CD4-positive, alpha-beta memory T cell (primary cell): ENCODE data around the gene NAALADL2. TPM values are rescaled to one million over a fixed set of nuclear protein-coding genes. Genes with fewer than 3 reads are reported as not detected.

Source experiments
- CTCF ChIA-PET: fragments of 350-600 bp; sonication (Branson Sonifier 250); formaldehyde crosslinking; loops from one replicate; lab custom pipeline; 2021; ENCODE audit warnings: inconsistent platforms; ENCODE audit not compliant: partially characterized antibody; lab: Charles Lee
- POLR2A ChIA-PET: fragments of 350-600 bp; sonication (Branson Sonifier 250); formaldehyde crosslinking; loops from one replicate; lab custom pipeline; 2021; ENCODE audit not compliant: partially characterized antibody; lab: Charles Lee
- DNase-seq, 5 donors: peaks; one replicate each; pipeline versions ENCODE4 v3.0.0 to v3.0.0-alpha.2; 2020 to 2022; ENCODE audit warnings: mixed read lengths in 1 of 5
- H3K27ac ChIP-seq: one replicate; pipeline ENCODE4 v1.7.0; 2013; ENCODE audit warnings: low read depth, low read length
- H3K27me3 ChIP-seq: 2 replicates; pipeline ENCODE4 v1.7.0; 2013; ENCODE audit warnings: mild to moderate bottlenecking, low read length, moderate library complexity; ENCODE audit not compliant: insufficient read depth
- H3K36me3 ChIP-seq: 2 replicates; pipeline ENCODE4 v1.7.0; 2013; ENCODE audit warnings: mild to moderate bottlenecking, low read length, moderate library complexity; ENCODE audit not compliant: insufficient read depth
- H3K4me1 ChIP-seq: 2 replicates; pipeline ENCODE4 v1.7.0; 2013; ENCODE audit warnings: mild to moderate bottlenecking, low read length, moderate library complexity; ENCODE audit not compliant: insufficient read depth
- H3K4me3 ChIP-seq, 2 donors: one replicate each; pipeline ENCODE4 v1.7.0; 2013; ENCODE audit warnings: low read length in 2 of 2, mild to moderate bottlenecking in 1 of 2
- H3K9me3 ChIP-seq, 2 donors: one replicate each; pipeline ENCODE4 v1.7.0; 2013; ENCODE audit warnings: low read length in 2 of 2, control low read depth in 1 of 2; ENCODE audit not compliant: control insufficient read depth in 1 of 2
- H3K27ac Mint-ChIP-seq, 7 donors: one replicate each; pipeline ENCODE4 v1.8.0; 2020 to 2021; ENCODE audit warnings: mixed read lengths in 7 of 7, mild to moderate bottlenecking in 6 of 7, inconsistent platforms in 3 of 7, moderate library complexity in 3 of 7
- H3K27me3 Mint-ChIP-seq, 2 donors: one replicate each; pipeline ENCODE4 v1.8.0; 2020 to 2021; ENCODE audit warnings: mixed read lengths in 2 of 2
- H3K36me3 Mint-ChIP-seq, 2 donors: one replicate each; pipeline ENCODE4 v1.8.0; 2020 to 2021; ENCODE audit warnings: mixed read lengths in 2 of 2, inconsistent platforms in 1 of 2, mild to moderate bottlenecking in 1 of 2
- H3K4me1 Mint-ChIP-seq, 4 donors: one replicate each; pipeline ENCODE4 v1.8.0; 2020 to 2021; ENCODE audit warnings: mixed read lengths in 4 of 4, mild to moderate bottlenecking in 1 of 4
- H3K4me3 Mint-ChIP-seq, 8 donors: one replicate each; pipeline ENCODE4 v1.8.0; 2020 to 2021; ENCODE audit warnings: mixed read lengths in 8 of 8, mild to moderate bottlenecking in 7 of 8, moderate library complexity in 6 of 8, inconsistent platforms in 3 of 8
- H3K9me3 Mint-ChIP-seq, 8 donors: one replicate each; pipeline ENCODE4 v1.8.0; 2020 to 2021; ENCODE audit warnings: mixed read lengths in 8 of 8, mild to moderate bottlenecking in 5 of 8, inconsistent platforms in 3 of 8, moderate library complexity in 1 of 8
- intact Hi-C: fragments of 100-400 bp; cut with micrococcal nuclease; formaldehyde crosslinking; loops from one replicate; pipeline ENCODE4 v1.15.1; 2023
- polyA plus RNA-seq, 2 donors: library from polyadenylated mRNA; unstranded; fragments of 300-500 nt; fragmentation: Illumina TruSeq; gene quantifications; one replicate each; pipeline ENCODE4 v1.2.3, GENCODE V29; 2021
- total RNA-seq, 2 experiments: library from RNA; stranded (reverse); gene quantifications; one replicate each; pipeline ENCODE4 v1.2.3, GENCODE V29; 2021

NAALADL2 gene
- total and polyA plus RNA-seq, 4 experiments from 2014 or later, result not detected

GRCh38 chr3:174940151-174940550, 81.0 kb downstream of the NAALADL2 start:
- Mint-ChIP-seq H3K9me3 (peaks cover 0 to 14% (median 4%) of the 10 kb centered on the region in 8 donors), H3K27ac (no peak overlapping the region), H3K27me3 (no peaks in the 10 kb centered on the region), H3K36me3 (no peaks in the 10 kb centered on the region), H3K4me1 (no peaks in the 10 kb centered on the region), H3K4me3 (no peak overlapping the region)
- Histone ChIP-seq H3K9me3 (no peaks in the 10 kb centered on the region), H3K4me3 (no peak overlapping the region), H3K27me3 (no peaks in the 10 kb centered on the region), H3K4me1 (no peaks in the 10 kb centered on the region), H3K27ac (no peak overlapping the region), H3K36me3 (no peaks in the 10 kb centered on the region)
- no peak for DNase-seq
- intact Hi-C loops, result no loop called here
- ChIA-PET CTCF (no interaction called here), POLR2A (no interaction called here)

- H3K36me3 ChIP-seq, result no peaks in the 10 kb centered on the region
- CTCF ChIA-PET, result no interaction called here
- H3K4me1 Mint-ChIP-seq, result no peaks in the 10 kb centered on the region
- no peak overlapping the region for H3K27ac Mint-ChIP-seq
- no peak overlapping the region for H3K4me3 Mint-ChIP-seq
- no peak overlapping the region for H3K4me3 ChIP-seq
- DNase-seq, result no peak
- no peaks in the 10 kb centered on the region for H3K27me3 Mint-ChIP-seq
- intact Hi-C loops, result no loop called here
- no peaks in the 10 kb centered on the region for H3K36me3 Mint-ChIP-seq
- no peak overlapping the region for H3K27ac ChIP-seq
- POLR2A ChIA-PET, result no interaction called here
- no peaks in the 10 kb centered on the region for H3K4me1 ChIP-seq
- H3K27me3 ChIP-seq, result no peaks in the 10 kb centered on the region
- no peaks in the 10 kb centered on the region for H3K9me3 ChIP-seq
- H3K9me3 Mint-ChIP-seq, result peaks cover 0 to 14% (median 4%) of the 10 kb centered on the region in 8 donors
Measured at GRCh38 chr3:174945276-174945675, 86.1 kb downstream of the NAALADL2 start.

- Histone ChIP-seq H3K27me3 (no peaks in the 10 kb centered on the region), H3K36me3 (no peaks in the 10 kb centered on the region), H3K4me1 (no peaks in the 10 kb centered on the region), H3K4me3 (no peak overlapping the region), H3K9me3 (no peaks in the 10 kb centered on the region), H3K27ac (no peak overlapping the region)
- Mint-ChIP-seq H3K27ac (no peak overlapping the region), H3K4me1 (no peaks in the 10 kb centered on the region), H3K4me3 (no peak overlapping the region), H3K27me3 (no peaks in the 10 kb centered on the region), H3K9me3 (peaks cover 0 to 14% (median 4%) of the 10 kb centered on the region in 8 donors), H3K36me3 (no peaks in the 10 kb centered on the region)
- ChIA-PET POLR2A (no interaction called here), CTCF (no interaction called here)
- intact Hi-C loops, result no loop called here
- DNase-seq, result no peak
Measured at GRCh38 chr3:174945951-174946350, 86.8 kb downstream of the NAALADL2 start.

GRCh38 chr3:174949523-174949922, 90.4 kb downstream of the NAALADL2 start:
- ChIA-PET CTCF (no interaction called here), POLR2A (no interaction called here)
- Mint-ChIP-seq H3K27ac (no peak overlapping the region), H3K4me3 (no peak overlapping the region), H3K36me3 (no peaks in the 10 kb centered on the region), H3K4me1 (no peaks in the 10 kb centered on the region), H3K9me3 (peaks cover 0 to 5% (median 0%) of the 10 kb centered on the region in 8 donors), H3K27me3 (no peaks in the 10 kb centered on the region)
- intact Hi-C loops, result no loop called here
- Histone ChIP-seq H3K4me1 (no peaks in the 10 kb centered on the region), H3K27me3 (no peaks in the 10 kb centered on the region), H3K27ac (no peak overlapping the region), H3K4me3 (no peak overlapping the region), H3K36me3 (no peaks in the 10 kb centered on the region), H3K9me3 (no peaks in the 10 kb centered on the region)
- DNase-seq, result no peak

GRCh38 chr3:174951034-174951433, 91.9 kb downstream of the NAALADL2 start:
- H3K27ac Mint-ChIP-seq, result no peak overlapping the region
- POLR2A ChIA-PET, result no interaction called here
- Histone ChIP-seq H3K4me3 (no peak overlapping the region), H3K9me3 (no peaks in the 10 kb centered on the region), H3K36me3 (no peaks in the 10 kb centered on the region), H3K27ac (no peak overlapping the region), H3K27me3 (no peaks in the 10 kb centered on the region), H3K4me1 (no peaks in the 10 kb centered on the region)
- H3K9me3 Mint-ChIP-seq, result peaks cover 0 to 5% (median 0%) of the 10 kb centered on the region in 8 donors
- CTCF ChIA-PET, result no interaction called here
- intact Hi-C loops, result no loop called here
- no peak overlapping the region for H3K4me3 Mint-ChIP-seq
- DNase-seq, result no peak
- no peaks in the 10 kb centered on the region for H3K4me1 Mint-ChIP-seq
- H3K27me3 Mint-ChIP-seq, result no peaks in the 10 kb centered on the region
- H3K36me3 Mint-ChIP-seq, result no peaks in the 10 kb centered on the region

- CTCF ChIA-PET, result no interaction called here
- Mint-ChIP-seq H3K27ac (no peak overlapping the region), H3K27me3 (no peaks in the 10 kb centered on the region), H3K4me3 (no peak overlapping the region), H3K4me1 (no peaks in the 10 kb centered on the region), H3K9me3 (peaks cover 0 to 5% (median 0%) of the 10 kb centered on the region in 8 donors), H3K36me3 (no peaks in the 10 kb centered on the region)
- H3K4me3 ChIP-seq, result no peak overlapping the region
- no peak for DNase-seq
- H3K9me3 ChIP-seq, result no peaks in the 10 kb centered on the region
- POLR2A ChIA-PET, result no interaction called here
- intact Hi-C loops, result no loop called here
- H3K4me1 ChIP-seq, result no peaks in the 10 kb centered on the region
- no peak overlapping the region for H3K27ac ChIP-seq
- no peaks in the 10 kb centered on the region for H3K27me3 ChIP-seq
- no peaks in the 10 kb centered on the region for H3K36me3 ChIP-seq
Measured at GRCh38 chr3:174951498-174952005, 92.4 kb downstream of the NAALADL2 start.

GRCh38 chr3:174953068-174953467, 93.9 kb downstream of the NAALADL2 start:
- no peak overlapping the region for H3K4me3 Mint-ChIP-seq
- H3K27ac ChIP-seq, result no peak overlapping the region
- intact Hi-C loops, result no loop called here
- peaks cover 0 to 5% (median 0%) of the 10 kb centered on the region in 8 donors for H3K9me3 Mint-ChIP-seq
- no peaks in the 10 kb centered on the region for H3K4me1 Mint-ChIP-seq
- ChIA-PET CTCF (no interaction called here), POLR2A (no interaction called here)
- no peak overlapping the region for H3K27ac Mint-ChIP-seq
- no peaks in the 10 kb centered on the region for H3K36me3 Mint-ChIP-seq
- DNase-seq, result no peak
- no peaks in the 10 kb centered on the region for H3K27me3 Mint-ChIP-seq
- no peaks in the 10 kb centered on the region for H3K9me3 ChIP-seq
- H3K36me3 ChIP-seq, result no peaks in the 10 kb centered on the region
- no peak overlapping the region for H3K4me3 ChIP-seq
- H3K4me1 ChIP-seq, result no peaks in the 10 kb centered on the region
- no peaks in the 10 kb centered on the region for H3K27me3 ChIP-seq
